ENCODE measurements around the gene FYCO1. TPM values are rescaled to one million over a fixed set of nuclear protein-coding genes. Genes with fewer than 3 reads are reported as not detected.

The FYCO1 gene
- polyA plus RNA-seq, 1 donor (not counting 4 experiments of a cell fraction or from before 2014, with no cell fraction given) = 6.1 TPM

- no peaks in the 10 kb centered on the region for H4K20me1 ChIP-seq (ENCODE audit: control insufficient read depth, extremely low read depth, insufficient read depth, low read length)
- H3K4me3 ChIP-seq (ENCODE audit: control insufficient read depth in 2 of 3, extremely low read depth in 1 of 3, insufficient read depth in 2 of 3, low read depth in 1 of 3, low read length in 3 of 3) = no peak within 1 kb of the TSS
- TF ChIP-seq EZH2 (IDR thresholded peaks at IDR 0.05; ENCODE audit: low read length) (no peak), CTCF (optimal IDR thresholded peaks at IDR 0.05 in 1 of 3, IDR thresholded peaks at IDR 0.05 in 1 of 3, conservative IDR thresholded peaks at IDR 0.05 in 1 of 3; ENCODE audit: extremely low read depth in 1 of 3, insufficient read depth in 2 of 3, low read length in 3 of 3) (no peak)
- DNase-seq (ENCODE audit: low read depth, low spot score) (no peak), FAIRE-seq (no peak)
- H3K4me2 ChIP-seq (ENCODE audit: control insufficient read depth, extremely low read depth, insufficient read depth, low read depth, low read length) = no peak within 1 kb of the TSS
- no peak within 1 kb of the TSS for H3K9ac ChIP-seq (ENCODE audit: control insufficient read depth, extremely low read depth, insufficient read depth, low read length)
- no peak within 1 kb of the TSS for H2AFZ ChIP-seq (ENCODE audit: control insufficient read depth, low read length)
- no peak within 1 kb of the TSS for H3K27ac ChIP-seq (ENCODE audit: control insufficient read depth, insufficient read depth, low read length)
- peaks cover 24% of the 10 kb centered on the region for H3K27me3 ChIP-seq (ENCODE audit: control insufficient read depth, extremely low read depth, insufficient read depth, low read length)
- H3K9me3 ChIP-seq (ENCODE audit: control insufficient read depth, low read depth, low read length) = no peaks in the 10 kb centered on the region
- H3K36me3 ChIP-seq (ENCODE audit: control insufficient read depth in 2 of 2, extremely low read depth in 1 of 2, insufficient read depth in 2 of 2, low read length in 2 of 2) = no peaks in the 10 kb centered on the region
- no peaks in the 10 kb centered on the region for H3K4me1 ChIP-seq (ENCODE audit: control insufficient read depth, extremely low read depth, insufficient read depth, low read length)
- dilution Hi-C loops (cut with MboI; ENCODE audit: extremely low pct_ligation_motif_present, low sequenced_read_pairs) = no loop called here
- H3K9me1 ChIP-seq (ENCODE audit: control insufficient read depth, extremely low read depth, insufficient read depth, low read length) = no peaks in the 10 kb centered on the region
- no peaks in the 10 kb centered on the region for H3K79me2 ChIP-seq (ENCODE audit: control insufficient read depth, insufficient read depth, low read length)
These were observed 109.5 kb downstream of the FYCO1 start, which contains the start of gene CCR9 for GRCh38 chr3:45885979-45886705. Gene CCR9 (plus strand): TSS chr3:45886543. CDS start chr3:45894934, 8,391 bp downstream.

- Histone ChIP-seq H2AFZ (ENCODE audit: control insufficient read depth, low read length) (no peak overlapping the region), H3K4me3 (ENCODE audit: control insufficient read depth in 2 of 3, extremely low read depth in 1 of 3, insufficient read depth in 2 of 3, low read depth in 1 of 3, low read length in 3 of 3) (no peak overlapping the region), H3K27me3 (ENCODE audit: control insufficient read depth, extremely low read depth, insufficient read depth, low read length) (peaks cover 18% of the 10 kb centered on the region), H4K20me1 (ENCODE audit: control insufficient read depth, extremely low read depth, insufficient read depth, low read length) (no peaks in the 10 kb centered on the region), H3K79me2 (ENCODE audit: control insufficient read depth, insufficient read depth, low read length) (no peaks in the 10 kb centered on the region), H3K9me1 (ENCODE audit: control insufficient read depth, extremely low read depth, insufficient read depth, low read length) (no peaks in the 10 kb centered on the region), H3K9me3 (ENCODE audit: control insufficient read depth, low read depth, low read length) (no peaks in the 10 kb centered on the region), H3K27ac (ENCODE audit: control insufficient read depth, insufficient read depth, low read length) (no peak overlapping the region), H3K4me1 (ENCODE audit: control insufficient read depth, extremely low read depth, insufficient read depth, low read length) (peaks cover 4% of the 10 kb centered on the region), H3K36me3 (ENCODE audit: control insufficient read depth in 2 of 2, extremely low read depth in 1 of 2, insufficient read depth in 2 of 2, low read length in 2 of 2) (no peaks in the 10 kb centered on the region), H3K9ac (ENCODE audit: control insufficient read depth, extremely low read depth, insufficient read depth, low read length) (no peak overlapping the region), H3K4me2 (ENCODE audit: control insufficient read depth, extremely low read depth, insufficient read depth, low read depth, low read length) (no peak overlapping the region)
- FAIRE-seq = no peak
- DNase-seq (ENCODE audit: low read depth, low spot score) = no peak
- dilution Hi-C loops (cut with MboI; ENCODE audit: extremely low pct_ligation_motif_present, low sequenced_read_pairs) = no loop called here
- TF ChIP-seq EZH2 (IDR thresholded peaks at IDR 0.05; ENCODE audit: low read length) (no peak), CTCF (optimal IDR thresholded peaks at IDR 0.05 in 1 of 3, IDR thresholded peaks at IDR 0.05 in 1 of 3, conservative IDR thresholded peaks at IDR 0.05 in 1 of 3; ENCODE audit: extremely low read depth in 1 of 3, insufficient read depth in 2 of 3, low read length in 3 of 3) (no peak)
These were observed 111.0 kb downstream of the FYCO1 start for GRCh38 chr3:45884368-45885201.
